NCI-H2196 treated with DMSO at 0.1 percent for 48 hours (cell line): ENCODE results near the gene NCOA3.
A peak's percentile ranks its signal among the peaks of the same experiment; 100 is the strongest.
"Not testable (repeated sequence)": the region's sequence is repeated elsewhere in the genome, so short reads cannot be mapped to it uniquely, and the experiment has no call there.

Source experiments
- DNase-seq: peaks from one replicate; lab custom pipeline; 2025; ENCODE audit not compliant: unreplicated experiment; lab: John Stamatoyannopoulos, UW

The NCOA3 gene

DNA sequence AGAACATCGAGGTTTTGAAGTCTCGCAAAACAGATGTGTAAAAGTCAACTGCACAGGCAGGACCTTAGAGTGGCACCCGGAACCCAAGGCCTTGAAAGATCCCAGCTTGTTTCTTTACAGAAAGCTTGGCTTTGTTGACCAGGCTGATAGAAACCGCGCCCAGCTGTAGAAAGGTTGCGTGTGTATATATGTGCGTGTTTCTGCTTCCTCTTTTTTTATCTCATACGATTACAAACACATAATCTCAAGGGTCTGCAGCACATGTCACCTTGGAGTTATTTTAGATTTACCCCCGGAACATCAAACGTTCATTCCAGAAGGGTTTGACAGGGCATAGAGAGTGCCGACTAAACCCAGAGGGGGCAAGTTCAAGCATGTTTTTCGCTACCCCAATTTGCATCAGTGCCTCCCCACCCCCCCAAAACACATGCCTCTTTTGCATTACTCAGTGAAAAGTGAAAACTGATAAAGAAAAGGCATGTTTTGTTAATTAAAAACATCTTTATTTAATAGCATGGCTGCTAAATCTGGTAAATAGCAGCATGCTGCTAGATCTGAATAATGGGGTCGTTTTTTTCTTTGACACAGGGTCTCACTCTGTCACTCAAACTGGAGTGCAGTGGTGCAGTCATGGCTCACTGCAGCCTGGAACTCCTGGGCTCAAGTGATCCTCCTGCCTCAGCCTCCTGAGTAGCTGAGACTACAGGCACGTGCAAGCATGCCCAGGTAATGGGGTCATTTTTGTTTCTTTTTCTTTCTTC, 33.2 kb upstream of the NCOA3 start:
- no peak for DNase-seq

DNA sequence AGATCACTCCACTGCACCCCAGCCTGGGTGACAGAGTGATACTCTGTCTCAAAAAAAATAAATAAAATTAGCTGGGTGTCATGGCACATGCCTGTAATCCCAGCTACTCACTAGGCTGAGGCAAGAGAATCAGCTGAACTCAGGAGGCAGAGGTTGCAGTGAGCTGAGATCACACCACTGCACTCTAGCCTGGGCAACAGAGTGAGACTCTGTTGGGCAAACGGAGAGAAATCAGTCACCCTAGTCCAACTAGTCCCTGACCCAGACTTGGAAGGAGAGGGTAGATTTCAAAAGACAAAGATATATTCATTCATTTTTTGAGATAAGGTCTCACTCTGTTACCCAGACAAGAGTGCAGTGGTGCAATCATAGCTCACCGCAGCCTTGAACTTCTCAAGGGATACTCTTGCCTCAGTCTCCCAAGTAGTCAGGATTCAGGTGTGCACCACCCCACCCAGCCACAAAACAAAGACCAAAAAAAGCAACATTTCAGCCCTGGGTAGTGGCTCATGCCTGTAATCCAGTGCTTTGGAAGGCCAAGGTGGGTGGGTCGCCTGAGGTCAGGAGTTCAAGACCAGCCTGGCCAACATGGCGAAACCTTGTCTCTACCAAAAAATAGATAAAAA, 26.2 kb upstream of the NCOA3 start:
- DNase-seq: no peak

DNA sequence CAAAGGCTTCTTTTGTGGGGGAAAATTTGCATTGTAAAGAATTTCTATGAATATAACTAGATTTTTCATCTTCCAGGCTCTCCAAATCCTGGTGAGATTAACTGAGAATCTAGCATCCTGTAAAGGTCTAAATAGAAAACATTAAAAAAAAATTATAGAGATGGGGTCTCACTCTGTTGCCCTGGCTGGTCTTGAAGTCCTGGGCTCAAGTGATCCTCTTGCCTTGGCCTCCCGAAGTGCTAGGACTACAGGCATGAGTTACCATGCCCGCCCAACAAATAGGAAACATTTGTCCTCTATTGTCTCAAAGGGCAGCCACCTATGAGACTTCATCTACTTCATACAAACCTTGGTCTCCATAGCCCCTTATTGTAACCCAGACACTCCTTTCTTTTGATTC, 25.2 kb upstream of the NCOA3 start:
- DNase-seq: no peak

DNA sequence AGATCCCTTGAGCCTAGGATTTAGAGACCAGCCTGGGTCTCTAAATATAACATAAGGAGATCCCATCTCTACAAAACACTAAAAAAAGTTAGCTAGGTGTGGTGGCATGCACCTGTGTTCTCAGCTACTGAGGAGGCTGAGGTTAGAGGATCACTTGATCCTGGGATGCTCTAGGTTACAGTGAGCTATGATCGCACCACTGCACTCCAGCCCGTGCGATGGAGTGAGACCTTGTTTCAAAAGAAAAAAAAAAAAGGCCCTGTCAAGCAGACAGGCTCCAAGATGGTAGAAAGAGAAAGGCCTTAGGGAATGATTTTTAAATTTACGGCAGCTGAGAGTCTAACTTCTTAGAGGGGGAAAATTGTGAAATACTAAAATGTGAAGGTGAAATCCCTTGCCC, 22.6 kb upstream of the NCOA3 start:
- DNase-seq: no peak

DNA sequence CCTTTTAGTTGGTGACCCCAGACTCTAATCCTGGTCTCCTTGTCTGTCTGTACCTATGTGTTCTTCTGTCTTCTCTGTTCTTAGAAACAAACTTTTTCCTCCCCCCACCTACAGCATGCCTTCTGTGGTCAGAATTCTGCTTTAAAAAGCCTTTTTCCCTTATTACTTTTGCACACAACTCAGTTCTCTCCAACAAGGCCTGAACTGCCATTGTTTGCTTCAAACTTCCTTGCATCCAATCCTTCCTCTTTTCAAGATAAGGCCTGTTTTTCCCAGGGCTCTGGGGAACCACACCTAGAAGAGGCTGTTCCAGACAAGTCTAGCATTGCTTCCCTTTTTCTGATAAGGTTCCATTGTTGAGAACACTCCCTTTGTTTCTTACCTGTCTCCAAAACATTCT, 22.2 kb upstream of the NCOA3 start:
- DNase-seq: no peak

DNA sequence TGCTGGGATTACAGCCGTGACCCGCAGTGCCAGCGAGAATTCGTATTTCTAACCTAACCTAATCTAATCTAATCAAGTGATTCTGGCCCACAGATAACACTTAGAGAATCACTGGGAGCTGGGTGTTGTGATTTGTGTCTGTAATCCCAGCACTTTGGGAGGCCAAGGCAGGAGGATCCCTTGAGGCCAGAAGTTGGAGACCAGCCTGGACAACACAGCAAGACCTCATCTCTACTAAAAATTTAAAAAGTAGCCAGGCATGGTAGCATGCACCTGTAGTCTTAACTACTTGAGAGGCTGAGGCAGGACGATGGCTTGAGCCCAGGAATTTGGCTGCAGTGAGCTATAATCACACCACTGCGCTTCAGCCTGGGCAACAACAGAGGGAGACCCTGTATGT, 21.4 kb upstream of the NCOA3 start:
- DNase-seq: no peak

DNA sequence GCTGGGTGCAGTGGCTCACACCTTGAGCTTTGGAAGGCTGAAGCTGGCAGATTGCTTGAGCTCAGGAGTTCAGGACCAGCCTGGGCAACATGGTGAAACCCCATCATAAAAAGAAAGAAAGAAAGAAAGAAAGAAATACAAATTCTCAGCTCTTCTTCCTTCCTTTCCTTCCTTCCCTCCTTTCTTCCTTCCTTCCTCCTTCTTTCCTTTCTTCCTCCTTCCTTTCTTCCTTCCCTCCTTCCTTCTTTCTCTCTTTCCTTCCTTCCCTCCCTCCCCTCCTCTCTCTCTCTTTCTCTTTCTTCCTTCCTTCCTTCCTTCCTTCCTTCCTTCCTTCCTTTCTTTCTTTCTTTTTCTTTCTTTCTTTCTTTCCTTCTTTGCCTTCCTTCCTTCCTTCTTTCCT, 21.0 kb upstream of the NCOA3 start:
- no peak for DNase-seq

DNA sequence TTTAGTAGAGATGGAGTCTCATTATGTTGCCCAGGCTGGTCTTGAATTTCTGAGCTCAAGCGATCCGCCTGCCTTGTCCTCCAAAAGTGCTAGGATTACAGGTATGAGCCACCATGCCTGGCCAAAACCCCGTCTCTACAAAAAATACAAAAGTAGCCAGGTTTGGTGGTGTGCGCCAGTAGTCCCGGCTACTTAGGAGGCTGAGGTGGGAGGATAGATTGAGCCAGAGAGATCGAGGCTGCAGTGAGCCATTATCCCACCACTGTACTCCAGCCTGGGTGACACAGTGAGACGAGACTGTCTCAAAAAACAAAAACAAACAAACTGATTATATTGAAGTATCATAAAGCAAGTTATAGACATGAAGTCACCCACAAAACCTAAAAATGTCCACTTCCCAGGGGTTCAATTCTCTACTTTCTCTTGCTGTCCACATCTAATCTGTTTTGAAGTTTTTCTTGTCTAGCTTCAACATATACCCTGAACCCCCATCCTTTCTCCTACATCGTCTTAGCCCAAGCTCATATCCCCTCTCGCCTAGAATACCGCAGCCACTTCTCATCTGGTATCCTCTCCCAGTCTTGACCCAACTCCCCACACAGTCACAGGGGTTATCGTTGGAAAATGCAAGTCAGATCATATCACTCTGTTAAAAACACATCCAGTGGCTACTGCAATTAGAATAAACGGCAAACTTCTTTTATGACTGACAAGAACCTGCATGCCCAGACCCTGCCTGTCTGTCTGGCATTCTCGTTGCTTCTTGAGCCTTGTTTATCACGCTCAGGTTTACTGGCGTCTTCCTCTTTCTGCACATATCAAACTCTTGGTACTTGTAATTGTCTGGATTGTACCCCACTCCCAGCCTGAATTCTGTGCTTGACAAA, 20.1 kb upstream of the NCOA3 start:
- no peak for DNase-seq

DNA sequence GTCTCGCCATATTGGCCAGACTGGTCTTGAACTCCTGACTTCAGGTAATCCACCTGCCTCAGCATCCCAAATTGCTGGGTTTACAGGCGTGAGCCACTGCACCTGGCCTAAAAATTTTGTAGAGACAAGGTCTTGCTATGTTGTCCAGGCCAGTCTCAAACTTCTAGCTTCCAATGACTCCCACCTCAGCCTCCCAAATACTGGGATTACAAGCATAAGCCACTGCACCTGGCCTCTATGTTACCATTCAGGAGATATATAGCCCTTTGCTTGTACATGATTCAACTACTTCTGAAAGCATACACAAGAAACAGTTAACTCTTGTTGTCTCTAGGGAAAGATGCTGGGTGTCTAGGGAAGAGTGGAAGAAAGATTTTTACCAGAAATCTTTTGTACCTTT, 19.0 kb upstream of the NCOA3 start:
- no peak for DNase-seq

DNA sequence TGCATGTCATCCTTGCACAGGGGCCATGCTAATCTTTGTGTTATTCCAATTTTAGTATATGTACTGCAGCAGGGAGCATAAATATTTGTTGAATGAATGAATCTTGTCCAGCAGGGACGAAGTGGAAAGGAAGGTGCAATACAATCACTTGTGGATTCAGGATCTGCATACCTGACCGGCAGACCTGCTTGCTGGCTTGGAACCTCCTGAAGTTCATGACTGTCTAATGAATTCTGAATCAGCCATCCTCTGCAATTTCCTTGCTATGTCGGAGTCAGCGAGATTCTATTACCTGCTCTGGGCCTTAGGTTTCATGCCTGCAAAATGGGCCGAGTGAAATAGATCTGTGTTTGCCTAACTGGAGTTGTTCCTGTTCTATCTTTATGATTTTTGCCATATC, 17.4 kb upstream of the NCOA3 start:
- no peak for DNase-seq

DNA sequence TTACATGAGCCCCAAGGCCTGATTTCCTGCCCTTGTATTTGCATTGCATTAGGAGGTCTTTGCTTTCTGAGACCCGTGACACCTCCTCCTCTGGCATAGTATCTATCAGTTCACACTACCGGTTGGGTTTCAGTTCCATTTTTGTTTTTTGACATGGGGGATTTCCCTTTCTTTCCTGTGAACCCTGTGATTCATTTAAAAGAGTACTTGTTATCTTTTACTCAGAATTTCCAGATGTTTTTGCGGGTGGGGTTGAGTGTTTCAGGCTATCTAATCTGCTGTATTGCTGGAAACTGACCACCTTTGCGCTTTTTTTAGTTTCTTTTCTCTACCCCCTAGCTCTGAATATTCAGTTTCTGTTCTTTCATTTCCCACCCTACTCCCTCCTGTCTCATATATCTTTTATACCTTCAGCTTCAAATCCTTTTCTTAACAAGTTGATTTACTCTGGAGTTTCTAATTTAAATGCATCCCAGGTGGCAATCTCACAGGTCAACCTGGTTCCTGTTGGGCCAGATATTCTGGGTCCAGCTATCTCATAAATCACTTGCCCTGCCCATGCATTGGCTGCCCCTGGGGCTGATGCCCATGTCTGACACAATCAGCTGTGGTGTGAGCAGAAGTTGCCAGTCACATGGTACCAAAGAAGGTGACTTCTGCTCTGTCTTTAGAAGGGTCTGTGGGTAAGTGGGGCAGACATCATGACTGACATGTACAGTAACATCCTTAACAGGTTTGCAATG, 14.3 kb upstream of the NCOA3 start:
- DNase-seq: no peak

DNA sequence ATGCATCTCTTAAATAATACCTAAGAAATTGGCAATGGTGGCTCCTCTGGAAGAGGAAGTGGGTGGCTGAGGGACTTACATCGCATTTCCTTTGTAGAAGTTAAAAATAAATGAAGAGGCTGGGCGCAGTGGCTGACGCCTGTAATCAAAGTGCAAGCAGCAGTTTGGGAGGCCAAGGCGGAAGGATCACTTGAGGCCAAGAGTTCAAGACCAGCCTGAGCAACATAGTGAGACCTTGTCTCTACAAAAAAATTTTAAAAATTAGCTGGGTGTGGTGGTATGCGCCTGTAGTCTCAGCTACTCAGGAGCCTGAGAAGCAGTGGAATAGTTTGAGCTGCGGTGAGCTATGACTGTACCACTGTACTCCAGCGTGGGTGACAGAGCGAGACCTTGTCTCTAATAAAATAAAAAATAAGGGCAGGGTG, 12.2 kb upstream of the NCOA3 start:
- no peak for DNase-seq

DNA sequence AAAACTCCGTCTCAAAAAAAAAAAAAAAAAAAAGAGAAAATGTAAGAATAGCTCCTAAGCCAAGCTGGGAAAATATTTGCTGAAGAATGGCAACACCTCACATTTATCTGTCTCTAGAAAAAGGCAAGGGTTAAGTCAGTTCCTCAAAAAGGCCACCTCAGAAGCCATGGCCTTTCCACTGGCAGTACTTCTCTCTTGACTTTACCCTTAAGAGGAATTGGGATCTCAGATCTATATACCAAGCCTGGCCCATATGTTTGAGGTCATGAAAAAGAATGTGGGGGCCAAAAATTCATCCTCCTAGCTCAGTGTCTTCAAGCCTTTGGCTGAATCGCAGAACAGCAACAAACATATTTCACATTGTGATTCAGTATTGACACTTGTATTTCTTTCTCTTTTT, 10.9 kb upstream of the NCOA3 start:
- DNase-seq: no peak

DNA sequence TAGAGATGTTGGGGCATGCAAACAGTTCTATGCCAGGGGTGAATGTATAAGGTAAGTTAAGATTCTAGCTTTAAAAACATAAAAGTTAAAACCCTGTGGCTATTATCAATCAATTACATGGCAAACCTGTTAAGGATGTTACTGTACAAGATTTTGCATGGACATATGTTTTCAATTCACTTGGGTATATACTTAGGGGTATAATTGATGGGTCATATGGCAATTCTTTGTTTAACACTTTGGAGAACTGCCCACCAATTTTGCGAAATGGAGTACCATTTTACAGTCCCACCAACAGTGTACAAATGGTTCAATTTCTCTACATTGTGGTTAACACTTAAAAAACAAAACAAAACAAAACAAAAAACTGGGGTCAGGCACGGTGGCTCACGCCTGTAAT, 9.4 kb upstream of the NCOA3 start:
- no peak for DNase-seq

DNA sequence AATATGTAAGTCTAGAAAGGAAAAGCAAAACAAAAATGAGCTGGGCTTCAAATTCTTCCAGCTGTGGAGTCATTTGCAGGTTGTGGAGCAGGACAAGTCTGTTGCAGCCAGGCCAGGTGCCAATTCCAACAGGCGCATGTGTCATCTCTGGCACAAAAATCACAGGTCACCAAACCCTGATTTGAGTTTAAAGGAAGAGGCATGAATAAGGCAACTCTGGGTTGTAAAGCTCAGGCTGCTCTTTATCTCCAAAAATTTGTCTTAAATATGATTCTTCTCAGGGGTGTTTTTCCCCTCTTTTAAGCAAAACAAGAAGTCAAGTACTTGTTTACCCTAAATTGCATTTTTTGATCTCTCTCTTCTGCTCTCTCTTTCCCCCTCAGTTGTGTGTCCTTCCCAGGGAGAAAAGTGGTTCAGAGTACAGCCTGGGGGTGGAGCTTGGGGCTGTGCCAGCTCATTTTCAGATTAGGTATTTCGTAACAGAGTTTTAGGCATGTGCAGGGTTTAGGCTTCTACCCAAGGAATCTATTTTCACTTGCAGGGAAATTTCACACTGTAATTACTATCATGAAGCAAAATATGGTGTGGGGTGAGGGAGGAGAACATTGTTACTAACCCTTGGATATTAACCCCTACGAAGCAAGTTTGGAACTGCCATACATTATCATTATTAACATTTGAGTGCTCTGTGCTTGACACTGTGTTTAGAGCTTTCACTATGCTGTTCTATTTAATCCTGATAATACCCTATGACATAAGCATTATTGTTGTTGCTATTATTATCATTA, 8.3 kb upstream of the NCOA3 start:
- DNase-seq: peak; percentile 76

DNA sequence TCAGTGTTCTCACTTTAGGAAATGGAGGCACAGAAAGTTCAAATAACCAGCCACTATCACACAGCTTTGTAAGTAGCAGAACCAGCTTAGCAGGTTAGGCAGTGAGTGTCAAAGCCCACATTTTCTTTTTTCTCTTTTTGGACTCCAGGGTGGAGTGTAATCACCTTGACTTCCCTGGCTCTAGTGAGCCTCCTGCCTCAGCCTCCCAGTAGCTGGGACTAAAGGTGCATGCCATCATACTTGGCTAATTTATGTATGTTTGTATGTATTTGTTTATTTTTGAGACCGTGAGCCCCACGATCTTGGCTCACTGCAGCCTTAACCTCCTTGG, 7.8 kb upstream of the NCOA3 start:
- DNase-seq: no peak

DNA sequence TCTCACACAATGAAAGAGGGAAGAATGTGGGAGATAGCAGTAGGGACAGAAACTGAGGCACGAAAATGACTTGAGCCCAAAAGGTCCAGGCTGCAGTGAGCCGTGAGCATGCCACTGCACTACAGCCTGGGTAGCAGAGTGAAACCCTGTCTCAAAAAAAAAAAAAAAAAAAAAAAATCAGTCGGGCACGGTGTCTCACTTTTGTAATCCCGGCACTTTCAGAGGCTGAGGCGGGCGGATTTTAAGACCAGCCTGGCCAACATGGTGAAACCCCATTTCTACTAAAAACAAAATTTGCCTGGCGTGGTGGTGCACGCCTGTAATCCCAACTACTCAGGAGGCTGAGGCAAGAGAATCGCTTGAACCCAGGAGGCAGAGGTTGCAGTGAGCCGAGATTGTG, 7.1 kb upstream of the NCOA3 start:
- not testable (repeated sequence) for DNase-seq

DNA sequence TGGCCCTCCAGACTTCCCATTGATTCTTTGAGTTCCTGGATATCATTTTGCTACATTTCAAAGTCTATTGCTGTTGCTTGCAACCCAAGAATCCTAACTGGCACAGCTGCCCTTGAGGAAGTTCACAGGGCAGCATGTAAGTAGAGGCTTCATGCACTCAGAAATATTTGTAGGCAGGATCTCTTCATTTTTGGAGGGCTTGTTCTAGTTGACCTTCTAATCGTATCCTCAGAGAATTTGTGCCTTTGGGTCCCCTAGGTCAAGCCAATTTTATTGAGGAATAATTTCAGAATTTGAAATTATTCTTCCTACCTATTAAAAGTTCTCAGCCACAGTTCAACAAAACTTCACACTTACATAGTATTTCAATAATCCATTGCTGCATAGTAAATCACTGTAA, 5.6 kb upstream of the NCOA3 start:
- no peak for DNase-seq

DNA sequence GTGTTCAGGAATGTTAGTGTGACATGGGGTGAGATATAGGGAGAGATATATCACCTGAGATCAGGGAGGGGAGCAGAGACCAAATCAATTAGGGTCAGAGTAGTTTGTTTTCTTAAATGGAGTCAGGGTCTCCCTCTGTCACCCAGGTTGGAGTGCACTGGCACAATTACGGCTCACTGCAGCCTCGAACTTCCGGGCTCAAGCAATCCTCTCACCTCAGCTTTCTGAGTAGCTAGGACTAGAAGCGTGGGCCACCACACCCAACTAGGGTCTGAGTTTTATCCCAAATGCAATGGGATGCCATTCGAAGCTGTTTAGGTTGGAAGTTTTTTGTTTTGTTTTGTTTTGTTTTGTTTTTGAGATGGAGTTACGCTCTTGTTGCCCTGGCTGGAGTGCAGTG, 3.1 kb upstream of the NCOA3 start:
- DNase-seq: no peak

DNA sequence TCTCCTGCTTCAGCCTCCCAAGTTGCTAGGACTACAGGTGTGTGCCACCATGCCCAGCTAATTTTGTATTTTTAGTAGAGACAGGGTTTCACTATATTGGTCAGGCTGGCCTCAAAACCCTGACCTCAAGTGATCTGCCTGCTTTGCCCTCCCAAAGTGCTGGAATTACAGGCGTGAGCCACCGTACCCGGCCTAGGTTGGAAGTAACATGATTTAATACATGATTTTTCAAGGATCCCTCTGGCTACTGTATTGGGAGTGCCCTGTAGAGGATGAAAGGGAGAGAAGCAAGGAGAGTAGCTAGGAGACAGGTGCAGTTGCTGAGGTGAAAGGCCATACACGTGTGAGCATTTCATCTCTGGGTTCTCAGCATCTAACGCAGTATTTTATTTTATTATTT, 2.6 kb upstream of the NCOA3 start:
- DNase-seq: no peak

DNA sequence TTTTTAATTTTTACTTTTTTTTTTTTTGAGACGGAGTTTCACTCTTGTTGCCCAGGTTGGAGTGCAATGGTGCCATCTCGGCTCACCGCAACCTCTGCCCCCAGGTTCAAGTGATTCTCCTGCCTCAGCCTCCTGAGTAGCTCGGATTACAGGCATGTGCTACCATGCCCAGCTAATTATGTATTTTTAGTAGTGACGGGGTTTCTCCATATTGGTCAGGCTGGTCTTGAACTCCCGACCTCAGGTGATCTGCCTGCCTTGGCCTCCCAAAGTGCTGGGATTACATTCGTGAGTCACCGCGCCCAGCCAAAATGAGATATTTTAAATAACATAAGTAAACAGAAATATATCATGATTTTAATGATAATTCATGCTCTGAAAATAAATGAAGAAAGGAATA, 1.6 kb upstream of the NCOA3 start:
- DNase-seq: not testable (repeated sequence)
